ENCODE data around the gene RBM10.

DNA sequence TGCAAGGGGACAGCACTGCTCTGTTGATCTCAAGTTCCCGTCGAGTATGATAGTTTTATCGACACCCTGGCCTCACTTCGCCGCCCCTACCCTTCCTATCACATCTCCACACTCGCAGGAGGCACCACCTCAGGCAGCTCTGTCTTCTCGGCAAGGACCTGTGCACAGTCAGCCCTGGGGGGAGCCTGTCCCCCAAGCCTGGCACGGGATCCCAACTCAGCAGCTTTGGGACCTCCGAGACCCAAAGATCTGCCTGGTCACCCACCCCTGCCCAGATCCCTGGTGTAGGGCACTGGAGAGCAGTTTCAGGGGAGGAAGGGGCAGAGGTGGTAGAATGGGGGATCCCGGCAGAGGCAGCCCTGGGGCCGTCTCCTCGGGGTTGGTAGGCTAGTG, 30.6 kb downstream of the RBM10 start:
- TF ChIP-seq, protein P1, sequence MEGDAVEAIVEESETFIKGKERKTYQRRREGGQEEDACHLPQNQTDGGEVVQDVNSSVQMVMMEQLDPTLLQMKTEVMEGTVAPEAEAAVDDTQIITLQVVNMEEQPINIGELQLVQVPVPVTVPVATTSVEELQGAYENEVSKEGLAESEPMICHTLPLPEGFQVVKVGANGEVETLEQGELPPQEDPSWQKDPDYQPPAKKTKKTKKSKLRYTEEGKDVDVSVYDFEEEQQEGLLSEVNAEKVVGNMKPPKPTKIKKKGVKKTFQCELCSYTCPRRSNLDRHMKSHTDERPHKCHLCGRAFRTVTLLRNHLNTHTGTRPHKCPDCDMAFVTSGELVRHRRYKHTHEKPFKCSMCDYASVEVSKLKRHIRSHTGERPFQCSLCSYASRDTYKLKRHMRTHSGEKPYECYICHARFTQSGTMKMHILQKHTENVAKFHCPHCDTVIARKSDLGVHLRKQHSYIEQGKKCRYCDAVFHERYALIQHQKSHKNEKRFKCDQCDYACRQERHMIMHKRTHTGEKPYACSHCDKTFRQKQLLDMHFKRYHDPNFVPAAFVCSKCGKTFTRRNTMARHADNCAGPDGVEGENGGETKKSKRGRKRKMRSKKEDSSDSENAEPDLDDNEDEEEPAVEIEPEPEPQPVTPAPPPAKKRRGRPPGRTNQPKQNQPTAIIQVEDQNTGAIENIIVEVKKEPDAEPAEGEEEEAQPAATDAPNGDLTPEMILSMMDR (IDR thresholded peaks at IDR 0.05; ENCODE audit: low read length): no peak
- no peak for TF ChIP-seq EZH2 (optimal IDR thresholded peaks at IDR 0.05; ENCODE audit: low read depth, low read length)
- no peak for TF ChIP-seq EZH2phosphoT487 (IDR thresholded peaks at IDR 0.05; ENCODE audit: low read length)

All from MM.1S (cell line).